ENCODE data around the gene PSD4.

The PSD4 gene

GRCh38 chr2:113203901-113204519 is 30.2 kb downstream of the PSD4 start:
- DNase-seq (ENCODE audit: low read depth in 2 of 3, low spot score in 1 of 3), result peak; percentile 48 to 69 (median 67)

- no peak for DNase-seq (ENCODE audit: low read depth in 2 of 3, low spot score in 1 of 3)
Observed at GRCh38 chr2:113206251-113206650, 32.5 kb downstream of the PSD4 start.

- DNase-seq (ENCODE audit: low read depth in 2 of 3, low spot score in 1 of 3), result no peak
Observed at GRCh38 chr2:113207021-113207420, 33.2 kb downstream of the PSD4 start.

- DNase-seq (ENCODE audit: low read depth in 2 of 3, low spot score in 1 of 3), result no peak
Observed at GRCh38 chr2:113208396-113208795, 34.6 kb downstream of the PSD4 start.

- no peak for DNase-seq (ENCODE audit: low read depth in 2 of 3, low spot score in 1 of 3)
Observed at GRCh38 chr2:113209011-113209645, 35.4 kb downstream of the PSD4 start.

- no peak for DNase-seq (ENCODE audit: low read depth in 2 of 3, low spot score in 1 of 3)
Observed at GRCh38 chr2:113209646-113210171, 35.9 kb downstream of the PSD4 start.

- no peak for DNase-seq (ENCODE audit: low read depth in 2 of 3, low spot score in 1 of 3)
Observed at GRCh38 chr2:113211226-113212105, 37.7 kb downstream of the PSD4 start.

- no peak for DNase-seq (ENCODE audit: low read depth in 2 of 3, low spot score in 1 of 3)
Observed at GRCh38 chr2:113212245-113213060, 38.7 kb downstream of the PSD4 start.

GRCh38 chr2:113213061-113213930 is 39.5 kb downstream of the PSD4 start:
- no peak for DNase-seq (ENCODE audit: low read depth in 2 of 3, low spot score in 1 of 3)

- no peak for DNase-seq (ENCODE audit: low read depth in 2 of 3, low spot score in 1 of 3)
Observed at GRCh38 chr2:113214141-113214540, 40.4 kb downstream of the PSD4 start.

- DNase-seq (ENCODE audit: low read depth in 2 of 3, low spot score in 1 of 3), result no peak
Observed at GRCh38 chr2:113215056-113215455, 41.3 kb downstream of the PSD4 start.

GRCh38 chr2:113216321-113216720 is 42.5 kb downstream of the PSD4 start:
- no peak for DNase-seq (ENCODE audit: low read depth in 2 of 3, low spot score in 1 of 3)

- no peak for DNase-seq (ENCODE audit: low read depth in 2 of 3, low spot score in 1 of 3)
Observed at GRCh38 chr2:113216891-113217454, 43.2 kb downstream of the PSD4 start.

GRCh38 chr2:113217455-113218282 is 43.9 kb downstream of the PSD4 start:
- no peak for DNase-seq (ENCODE audit: low read depth in 2 of 3, low spot score in 1 of 3)

- no peak for DNase-seq (ENCODE audit: low read depth in 2 of 3, low spot score in 1 of 3)
Observed at GRCh38 chr2:113218283-113219091, 44.7 kb downstream of the PSD4 start.

GRCh38 chr2:113219092-113219441 is 45.3 kb downstream of the PSD4 start:
- no peak for DNase-seq (ENCODE audit: low read depth in 2 of 3, low spot score in 1 of 3)

- DNase-seq (ENCODE audit: low read depth in 2 of 3, low spot score in 1 of 3), result no peak
Observed at GRCh38 chr2:113219525-113219888, 45.7 kb downstream of the PSD4 start.
